Measurements from ENCODE around the gene PAQR3. TPM values are rescaled to one million over a fixed set of nuclear protein-coding genes. Genes with fewer than 3 reads are reported as not detected.

Gene PAQR3
- total and polyA plus RNA-seq, 10 of the 15 experiments (the other 5 are each of a cell fraction or from before 2014, with no cell fraction given): 2.2 to 25.4 (median 7.2) TPM

DNA sequence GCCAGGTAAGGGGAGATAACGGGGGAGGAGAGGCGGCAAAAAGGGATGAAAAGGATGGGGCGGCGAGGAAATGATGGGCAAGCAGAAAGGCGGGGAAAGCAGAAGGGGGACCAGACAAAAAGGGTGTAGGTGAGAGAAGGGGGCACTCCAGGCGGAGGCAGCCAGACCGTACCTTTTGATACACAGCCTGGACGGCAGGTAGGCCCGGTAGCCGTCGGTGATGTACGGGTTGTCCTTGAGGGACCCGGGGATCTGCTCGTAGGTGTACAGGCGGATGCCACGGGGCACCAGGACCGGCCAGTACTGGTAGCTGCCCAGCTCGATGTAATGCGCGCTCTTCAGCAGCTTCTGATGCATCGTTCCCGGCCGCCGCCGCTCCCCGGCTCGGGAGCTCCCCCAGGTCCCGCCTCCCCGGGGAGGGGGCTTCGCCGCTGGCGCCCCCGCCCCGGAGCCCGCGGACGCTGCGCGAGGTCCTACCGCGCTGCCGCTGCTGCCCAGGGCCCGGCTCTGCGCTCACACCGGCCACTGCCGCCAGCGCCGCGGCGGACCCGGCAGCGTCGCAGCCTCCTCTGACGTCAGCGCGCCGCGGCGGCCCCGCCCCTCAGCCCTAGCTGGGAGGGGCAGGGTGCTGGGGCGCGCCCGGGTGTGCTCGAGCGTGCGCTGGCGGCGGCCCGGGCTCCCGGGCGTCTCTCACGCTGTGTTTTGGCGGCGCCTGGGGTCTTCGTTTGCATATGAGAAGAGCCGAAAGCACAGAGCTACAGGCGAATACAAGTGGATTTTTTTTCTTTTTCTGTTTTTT is at the start of gene PAQR3 (continued):
- TF ChIP-seq ZBTB11 (CRISPR knock-in tag; IDR thresholded peaks at IDR 0.05) (no peak), POU2F2 (IDR thresholded peaks at IDR 0.05; ENCODE audit: borderline replicate concordance, low read depth, low read length) (peak; percentile 57; the same call in 2 of the 3 replicates), MTA2 (IDR thresholded peaks at IDR 0.05; ENCODE audit: low read depth) (no peak), HCFC1 (IDR thresholded peaks at IDR 0.05; ENCODE audit: low read length) (peak; percentile 12), NKRF (conservative IDR thresholded peaks at IDR 0.05) (peak; percentile 84), PAX5 (IDR thresholded peaks at IDR 0.05; ENCODE audit: borderline replicate concordance, low read depth, low read length) (0 out of 2 replicates have a peak, but pooled peaks have one; percentile 15), NR2F1 (conservative IDR thresholded peaks at IDR 0.05) (peak; percentile 53), TARDBP (IDR thresholded peaks at IDR 0.05; ENCODE audit: borderline replicate concordance) (no peak), EGR1 (IDR thresholded peaks at IDR 0.05; ENCODE audit: borderline replicate concordance in 1 of 2, low read depth in 2 of 2, low read length in 2 of 2) (peak; percentile 9 to 53; a peak in 2 of 3 replicates), SIX5 (IDR thresholded peaks at IDR 0.05; ENCODE audit: low read depth, low read length, severe bottlenecking) (no peak), JUND (IDR thresholded peaks at IDR 0.05; ENCODE audit: low read depth, low read length) (0 out of 2 replicates have a peak, but pooled peaks have one; percentile 24), HDAC2 (IDR thresholded peaks at IDR 0.05) (no peak), NRF1 (conservative IDR thresholded peaks at IDR 0.05; ENCODE audit: low read depth, low read length) (peak; percentile 33; the same call in 1 of the 2 replicates), DPF2 (IDR thresholded peaks at IDR 0.05) (peak; percentile 79; the same call in 1 of the 2 replicates), BCL11A (IDR thresholded peaks at IDR 0.05; ENCODE audit: low read depth, low read length) (0 out of 2 replicates have a peak, but pooled peaks have one; percentile 4), BACH1 (IDR thresholded peaks at IDR 0.05; ENCODE audit: borderline replicate concordance) (peak; percentile 83), CHD4 (IDR thresholded peaks at IDR 0.05) (no peak), RB1 (IDR thresholded peaks at IDR 0.05; ENCODE audit: borderline replicate concordance) (0 out of 2 replicates have a peak, but pooled peaks have one; percentile 53)
- TF ChIP-seq, protein P1, sequence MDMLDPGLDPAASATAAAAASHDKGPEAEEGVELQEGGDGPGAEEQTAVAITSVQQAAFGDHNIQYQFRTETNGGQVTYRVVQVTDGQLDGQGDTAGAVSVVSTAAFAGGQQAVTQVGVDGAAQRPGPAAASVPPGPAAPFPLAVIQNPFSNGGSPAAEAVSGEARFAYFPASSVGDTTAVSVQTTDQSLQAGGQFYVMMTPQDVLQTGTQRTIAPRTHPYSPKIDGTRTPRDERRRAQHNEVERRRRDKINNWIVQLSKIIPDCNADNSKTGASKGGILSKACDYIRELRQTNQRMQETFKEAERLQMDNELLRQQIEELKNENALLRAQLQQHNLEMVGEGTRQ (IDR thresholded peaks at IDR 0.05; ENCODE audit: borderline replicate concordance, low read depth, low read length): no peak
- TF ChIP-seq, protein P2, sequence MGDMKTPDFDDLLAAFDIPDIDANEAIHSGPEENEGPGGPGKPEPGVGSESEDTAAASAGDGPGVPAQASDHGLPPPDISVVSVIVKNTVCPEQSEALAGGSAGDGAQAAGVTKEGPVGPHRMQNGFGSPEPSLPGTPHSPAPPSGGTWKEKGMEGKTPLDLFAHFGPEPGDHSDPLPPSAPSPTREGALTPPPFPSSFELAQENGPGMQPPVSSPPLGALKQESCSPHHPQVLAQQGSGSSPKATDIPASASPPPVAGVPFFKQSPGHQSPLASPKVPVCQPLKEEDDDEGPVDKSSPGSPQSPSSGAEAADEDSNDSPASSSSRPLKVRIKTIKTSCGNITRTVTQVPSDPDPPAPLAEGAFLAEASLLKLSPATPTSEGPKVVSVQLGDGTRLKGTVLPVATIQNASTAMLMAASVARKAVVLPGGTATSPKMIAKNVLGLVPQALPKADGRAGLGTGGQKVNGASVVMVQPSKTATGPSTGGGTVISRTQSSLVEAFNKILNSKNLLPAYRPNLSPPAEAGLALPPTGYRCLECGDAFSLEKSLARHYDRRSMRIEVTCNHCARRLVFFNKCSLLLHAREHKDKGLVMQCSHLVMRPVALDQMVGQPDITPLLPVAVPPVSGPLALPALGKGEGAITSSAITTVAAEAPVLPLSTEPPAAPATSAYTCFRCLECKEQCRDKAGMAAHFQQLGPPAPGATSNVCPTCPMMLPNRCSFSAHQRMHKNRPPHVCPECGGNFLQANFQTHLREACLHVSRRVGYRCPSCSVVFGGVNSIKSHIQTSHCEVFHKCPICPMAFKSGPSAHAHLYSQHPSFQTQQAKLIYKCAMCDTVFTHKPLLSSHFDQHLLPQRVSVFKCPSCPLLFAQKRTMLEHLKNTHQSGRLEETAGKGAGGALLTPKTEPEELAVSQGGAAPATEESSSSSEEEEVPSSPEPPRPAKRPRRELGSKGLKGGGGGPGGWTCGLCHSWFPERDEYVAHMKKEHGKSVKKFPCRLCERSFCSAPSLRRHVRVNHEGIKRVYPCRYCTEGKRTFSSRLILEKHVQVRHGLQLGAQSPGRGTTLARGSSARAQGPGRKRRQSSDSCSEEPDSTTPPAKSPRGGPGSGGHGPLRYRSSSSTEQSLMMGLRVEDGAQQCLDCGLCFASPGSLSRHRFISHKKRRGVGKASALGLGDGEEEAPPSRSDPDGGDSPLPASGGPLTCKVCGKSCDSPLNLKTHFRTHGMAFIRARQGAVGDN (IDR thresholded peaks at IDR 0.05): peak; percentile 68; the same call in 1 of the 2 replicates

Measured in GM12878 (cell line).